AG09319 (cell line): Measurements from ENCODE around the gene C1GALT1C1L.
"Not testable (repeated sequence)": the region's sequence is repeated elsewhere in the genome, so short reads cannot be mapped to it uniquely, and the experiment has no call there.

ENCODE experiments used
- DNase-seq: peaks from one replicate; pipeline ENCODE4 v3.0.0-alpha.2; 2010; ENCODE audit warnings: low read depth; ENCODE audit errors: extremely low read depth
- TF ChIP-seq, protein P1 (sequence below): IDR thresholded peaks from 2 replicates; pipeline ENCODE4 v1.5.1; 2011; ENCODE audit warnings: low read depth, mild to moderate bottlenecking, inconsistent platforms, low read length, moderate library complexity

Gene C1GALT1C1L

DNA sequence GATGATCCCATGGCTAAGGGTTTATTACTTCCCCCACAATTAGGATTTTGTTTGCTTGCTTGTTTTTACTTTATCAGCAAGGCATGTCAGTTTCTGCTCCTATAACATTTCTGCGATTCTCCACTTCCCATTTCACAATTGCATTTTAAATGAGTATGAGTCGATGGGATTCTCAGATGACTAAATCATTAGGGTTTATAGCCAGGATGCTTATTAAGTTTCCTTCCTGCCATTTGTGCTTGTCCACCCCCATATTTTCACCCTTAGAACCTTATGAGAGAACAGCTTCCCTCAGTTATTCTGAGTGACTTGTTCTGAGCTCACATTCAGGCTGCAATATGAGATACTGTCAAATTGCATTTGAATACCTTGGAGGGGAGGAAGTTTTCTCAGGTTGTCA is 37.9 kb upstream of the C1GALT1C1L start:
- TF ChIP-seq, protein P1, sequence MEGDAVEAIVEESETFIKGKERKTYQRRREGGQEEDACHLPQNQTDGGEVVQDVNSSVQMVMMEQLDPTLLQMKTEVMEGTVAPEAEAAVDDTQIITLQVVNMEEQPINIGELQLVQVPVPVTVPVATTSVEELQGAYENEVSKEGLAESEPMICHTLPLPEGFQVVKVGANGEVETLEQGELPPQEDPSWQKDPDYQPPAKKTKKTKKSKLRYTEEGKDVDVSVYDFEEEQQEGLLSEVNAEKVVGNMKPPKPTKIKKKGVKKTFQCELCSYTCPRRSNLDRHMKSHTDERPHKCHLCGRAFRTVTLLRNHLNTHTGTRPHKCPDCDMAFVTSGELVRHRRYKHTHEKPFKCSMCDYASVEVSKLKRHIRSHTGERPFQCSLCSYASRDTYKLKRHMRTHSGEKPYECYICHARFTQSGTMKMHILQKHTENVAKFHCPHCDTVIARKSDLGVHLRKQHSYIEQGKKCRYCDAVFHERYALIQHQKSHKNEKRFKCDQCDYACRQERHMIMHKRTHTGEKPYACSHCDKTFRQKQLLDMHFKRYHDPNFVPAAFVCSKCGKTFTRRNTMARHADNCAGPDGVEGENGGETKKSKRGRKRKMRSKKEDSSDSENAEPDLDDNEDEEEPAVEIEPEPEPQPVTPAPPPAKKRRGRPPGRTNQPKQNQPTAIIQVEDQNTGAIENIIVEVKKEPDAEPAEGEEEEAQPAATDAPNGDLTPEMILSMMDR = no peak
- DNase-seq = no peak

DNA sequence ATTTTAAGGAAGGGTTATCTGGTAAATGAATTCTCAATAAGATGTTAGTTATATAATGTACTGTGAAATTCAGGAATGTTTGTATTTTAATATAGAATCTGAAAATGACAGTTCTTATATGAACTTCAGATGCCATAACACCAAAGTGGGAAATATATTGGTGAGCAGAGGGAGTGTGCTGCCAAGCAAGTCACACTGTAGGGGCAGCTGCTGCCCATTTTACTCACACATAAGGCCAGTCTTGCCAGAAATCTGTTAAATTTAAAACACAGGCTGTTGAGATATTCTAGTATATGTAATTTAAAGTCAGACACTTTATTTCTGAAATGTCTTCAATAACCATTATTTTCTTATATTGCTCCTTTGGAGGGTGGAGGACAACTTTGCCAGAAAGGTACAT is 34.6 kb upstream of the C1GALT1C1L start:
- no peak for DNase-seq
- TF ChIP-seq, protein P1 = no peak

DNA sequence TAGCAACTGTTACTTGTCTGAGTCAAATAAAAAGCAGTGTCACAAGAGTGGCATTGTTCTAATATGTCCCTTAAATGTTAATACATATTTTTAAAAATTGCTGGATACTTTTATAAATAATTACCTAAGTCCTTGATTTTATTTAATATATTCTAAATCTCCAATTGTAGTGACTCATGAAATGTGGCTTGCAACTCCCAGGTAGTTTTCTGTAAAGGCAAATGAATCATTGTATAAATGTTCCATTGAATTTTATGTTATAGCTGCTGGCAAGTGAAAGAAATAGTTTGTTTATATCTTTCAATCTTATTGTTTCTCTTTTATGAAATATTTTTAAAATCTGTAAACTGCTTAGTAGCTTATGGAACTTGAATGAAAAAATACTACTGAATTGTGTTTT is 32.7 kb upstream of the C1GALT1C1L start:
- DNase-seq = no peak
- TF ChIP-seq, protein P1 = no peak

DNA sequence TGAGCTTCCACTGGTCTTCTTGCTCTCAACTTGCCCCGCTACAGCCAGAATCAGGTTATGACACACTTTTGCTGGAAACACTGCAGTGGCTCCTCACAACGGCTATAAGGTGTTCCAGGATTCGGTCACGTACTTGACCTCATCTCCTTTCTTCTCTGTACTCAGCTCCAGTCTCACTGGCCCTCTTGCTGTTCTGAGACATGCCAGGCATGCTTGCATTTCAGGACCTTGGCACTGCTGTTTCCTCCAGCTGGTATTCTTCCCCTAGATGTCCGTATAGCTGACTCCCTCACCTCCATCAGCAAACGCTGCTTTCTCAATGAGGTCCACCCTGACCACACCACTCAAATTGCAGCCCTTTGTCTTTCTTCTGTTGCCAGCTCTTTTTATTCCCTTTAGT is 31.9 kb upstream of the C1GALT1C1L start:
- no peak for DNase-seq

DNA sequence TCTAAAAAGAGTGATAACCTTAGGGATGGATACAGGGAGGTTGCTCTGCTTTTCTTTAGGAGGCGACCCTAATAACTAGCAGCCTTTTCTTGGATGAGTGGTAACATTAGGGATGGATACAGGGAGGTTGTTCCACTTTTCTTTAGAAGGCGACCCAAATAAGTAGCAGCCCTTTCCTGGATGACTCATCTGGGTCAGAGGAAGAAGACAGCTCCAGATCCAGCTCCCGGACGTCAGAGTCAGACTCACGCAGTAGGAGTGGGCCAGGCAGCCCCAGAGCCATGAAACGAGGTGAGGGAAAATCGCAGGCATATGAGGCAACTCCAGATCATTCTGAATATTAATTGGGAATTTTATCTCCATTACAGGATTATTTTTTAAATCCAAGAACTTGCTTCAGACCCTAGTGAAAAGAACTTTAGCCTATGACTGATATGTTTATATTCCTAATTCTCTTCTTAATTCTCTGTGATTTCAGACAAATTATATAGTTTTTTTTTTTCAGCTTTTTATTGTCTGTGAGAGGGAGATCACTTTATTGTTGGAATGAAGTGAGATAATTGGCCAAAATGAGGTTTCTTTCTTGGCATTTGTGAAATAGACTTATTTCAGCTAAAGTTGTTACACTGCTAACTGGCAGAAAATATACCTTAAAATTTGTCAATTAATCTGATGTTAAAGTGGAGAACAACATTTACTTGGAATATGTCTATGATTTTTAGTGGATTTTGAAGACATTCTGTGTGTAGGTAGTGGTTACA is 31.2 kb upstream of the C1GALT1C1L start:
- TF ChIP-seq, protein P1 = no peak
- DNase-seq = peak; percentile 24

More for the DNA sequence above, 31.9 kb upstream of the C1GALT1C1L start:
- TF ChIP-seq, protein P1 = no peak

DNA sequence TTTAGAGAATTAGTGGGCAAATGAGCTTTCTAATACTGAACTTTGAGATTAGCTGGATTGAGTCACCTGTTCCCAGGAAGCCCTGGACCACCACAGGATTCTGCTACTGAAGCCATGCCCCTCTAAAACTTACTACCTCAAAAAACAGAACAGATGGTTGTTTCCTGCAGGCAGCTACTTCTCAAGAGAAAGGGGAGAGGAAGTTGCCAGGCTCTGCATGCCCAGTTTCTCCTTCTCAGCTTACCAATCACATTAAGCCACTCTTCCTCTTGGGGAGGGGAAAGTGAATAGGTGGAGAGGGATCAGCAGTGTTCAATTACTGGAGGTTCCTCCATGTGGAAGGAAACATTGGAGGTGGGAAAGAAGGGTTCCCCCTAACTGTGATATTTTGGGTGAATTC is 24.9 kb upstream of the C1GALT1C1L start:
- TF ChIP-seq, protein P1 = no peak
- DNase-seq = no peak

DNA sequence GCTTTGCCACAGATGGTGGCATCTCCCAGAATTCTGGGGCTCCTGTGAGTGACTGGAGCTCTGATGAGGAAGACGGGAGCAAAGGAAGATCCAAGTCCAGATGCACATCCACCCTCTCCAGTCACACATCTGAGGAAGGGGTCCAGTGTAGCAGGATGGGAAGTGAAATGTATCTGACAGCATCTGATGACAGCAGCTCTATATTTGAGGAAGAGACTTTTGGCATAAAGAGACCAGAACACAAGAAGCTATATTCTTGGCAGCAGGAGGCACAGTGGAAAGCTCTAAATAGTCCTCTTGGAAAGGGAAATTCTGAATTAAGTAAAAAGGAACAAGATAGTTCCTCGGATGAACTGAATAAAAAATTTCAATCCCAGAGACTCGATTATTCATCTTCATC is 23.5 kb upstream of the C1GALT1C1L start:
- TF ChIP-seq, protein P1 = no peak
- DNase-seq = no peak

DNA sequence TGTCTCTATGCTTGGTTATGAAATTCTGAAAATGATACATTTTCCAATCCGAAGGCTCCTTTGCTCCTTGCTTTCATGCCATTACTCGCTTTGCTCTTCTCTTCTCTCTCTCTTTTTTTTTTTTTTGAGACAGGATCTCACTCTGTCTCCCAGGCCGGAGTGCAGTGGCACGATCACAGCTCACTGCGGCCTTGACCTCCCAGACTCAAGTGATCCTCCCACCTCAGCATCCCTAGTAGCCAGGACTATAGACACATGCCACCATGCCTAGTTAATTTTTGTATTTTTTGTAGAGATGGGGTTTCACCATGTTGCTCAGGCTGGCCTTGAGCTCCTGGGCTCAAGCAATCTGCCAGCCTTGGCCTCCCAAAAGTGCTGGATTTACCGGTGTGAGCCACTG is 21.9 kb upstream of the C1GALT1C1L start:
- DNase-seq = not testable (repeated sequence)
